Right lobe of liver (tissue), 6 donors: ENCODE measurements around the gene PLD6. TPM values are rescaled to one million over a fixed set of nuclear protein-coding genes. Genes with fewer than 3 reads are reported as not detected.

ENCODE experiments used
- ATAC-seq, 4 donors: fragments of 200-7000 bp; cut with Tn5 transposase; one replicate each; pipeline ENCODE4 v1.9.1; 2020; ENCODE audit warnings: mild to moderate bottlenecking in 4 of 4, moderate library complexity in 4 of 4
- DNase-seq, 3 donors: peaks; one replicate each; pipeline ENCODE4 v3.0.0-alpha.2; 2020
- H3K27ac ChIP-seq, 3 donors: fragments of 200-600 bp; one replicate each; pipeline ENCODE4 v1.8.0; 2022
- H3K27me3 ChIP-seq, 2 donors: fragments of 200-600 bp; one replicate each; pipeline ENCODE4 v1.8.0; 2022
- H3K36me3 ChIP-seq, 4 donors: fragments of 200-600 bp; sonication (generic) in 1 of 4; one replicate each; pipeline versions ENCODE4 v1.5.1 to v1.8.0; 2017 to 2022; ENCODE audit warnings: control low read depth in 1 of 4
- H3K4me1 ChIP-seq, 4 donors: fragments of 200-600 bp; sonication (generic) in 1 of 4; one replicate each; pipeline versions ENCODE4 v1.5.1 to v1.8.0; 2017 to 2022; ENCODE audit warnings: control low read depth in 1 of 4
- H3K4me3 ChIP-seq, 3 donors: fragments of 200-600 bp; one replicate each; pipeline ENCODE4 v1.8.0; 2022
- H3K9me3 ChIP-seq, 4 donors: fragments of 200-600 bp; sonication (generic) in 1 of 4; one replicate each; pipeline versions ENCODE4 v1.5.1 to v1.8.0; 2017 to 2022; ENCODE audit warnings: control low read depth in 1 of 4
- CTCF ChIP-seq, 4 donors: fragments of 200-600 bp in 3 of 4; fragments of 450-650 bp in 1 of 4; IDR thresholded peaks; one replicate each; pipeline versions ENCODE4 v1.5.1 to v1.8.0; 2016 to 2022; ENCODE audit warnings: antibody characterized with exemption in 4 of 4, mild to moderate bottlenecking in 2 of 4
- POLR2A ChIP-seq: fragments of 450-650 bp; IDR thresholded peaks from one replicate; pipeline ENCODE4 v1.6.1; 2017; ENCODE audit warnings: antibody characterized with exemption, mild to moderate bottlenecking
- WGBS: methylation state at CpG from one replicate; pipeline ENCODE4 v1.1.6; 2018; ENCODE audit warnings: low coverage, low lambda C conversion rate; ENCODE audit not compliant: insufficient coverage; ENCODE audit errors: missing lambda C conversion rate; 5-methylcytosine and 5-hydroxymethylcytosine counted together
- intact Hi-C, 2 donors: fragments of 100-400 bp; cut with DNase I; formaldehyde crosslinking; loops; one replicate each; pipeline versions ENCODE4 v1.11.2 to v1.14.1; 2022
- total RNA-seq, 6 experiments: library from RNA; depleted of rRNA in 2 of 6; stranded (reverse); fragments of >200 nt in 2 of 6; fragmentation: NEBNext Ultra II Directional in 3 of 6; extraction: Animal tissue kit (Norgen Biotek cat#: 25700) in 3 of 6; gene quantifications; one replicate each; pipeline versions ENCODE4 v1.1.0 to v1.2.4, GENCODE V29; 2016 to 2023
- donor health status: DM: no; HTN: yes; CAD: no.
- donor health status: DM: no; HTN: no; CAD: no.
- donor health status: DM: no; HTN: no; CAD: no.
- donor health status: DM: no; HTN: yes; CAD: no.
- donor health status: DM: no; HTN: yes; CAD: no.

PLD6 gene
- total RNA-seq, 6 experiments from 2014 or later, result 0.68 to 3.6 (median 2.8) TPM

GRCh38 chr17:17231621-17232302, 25.6 kb upstream of the PLD6 start:
- Histone ChIP-seq H3K27ac (no peak overlapping the region), H3K4me1 (peaks cover 0 to 66% (median 28%) of the 10 kb centered on the region in 4 donors), H3K9me3 (no peaks in the 10 kb centered on the region), H3K4me3 (no peak overlapping the region), H3K36me3 (peaks cover 0 to 39% (median 19%) of the 10 kb centered on the region in 4 donors), H3K27me3 (no peaks in the 10 kb centered on the region)
- ATAC-seq, result peak in 3 of 4 donors; percentile 5 to 36 (median 20)
- no peak for TF ChIP-seq CTCF (IDR thresholded peaks at IDR 0.05)
- intact Hi-C loops, result no loop called here
- DNase-seq, result no peak
- 71% methylated on average over 6 of the region's 16 CpGs for WGBS

- ATAC-seq (no peak), DNase-seq (no peak)
- 83% methylated on average over 19 of the region's 26 CpGs for WGBS
- Histone ChIP-seq H3K36me3 (peaks cover 0 to 60% (median 35%) of the 10 kb centered on the region in 4 donors), H3K27ac (peak overlapping the region in 1 of 3 donors; percentile 67), H3K4me3 (no peak overlapping the region), H3K27me3 (no peaks in the 10 kb centered on the region), H3K9me3 (no peaks in the 10 kb centered on the region), H3K4me1 (peaks cover 0 to 52% (median 22%) of the 10 kb centered on the region in 4 donors)
- intact Hi-C loops, result no loop called here
- no peak for TF ChIP-seq CTCF (IDR thresholded peaks at IDR 0.05)
- TF ChIP-seq POLR2A, result no peak
Measured at GRCh38 chr17:17229416-17230384, 23.6 kb upstream of the PLD6 start.

GRCh38 chr17:17228521-17229279, 22.6 kb upstream of the PLD6 start:
- Histone ChIP-seq H3K27ac (peak overlapping the region in 2 of 3 donors; percentile 40 to 67), H3K4me3 (no peak overlapping the region), H3K36me3 (peaks cover 0 to 69% (median 45%) of the 10 kb centered on the region in 4 donors), H3K9me3 (no peaks in the 10 kb centered on the region), H3K27me3 (no peaks in the 10 kb centered on the region), H3K4me1 (peaks cover 0 to 42% (median 22%) of the 10 kb centered on the region in 4 donors)
- 61% methylated on average over 6 of the region's 17 CpGs for WGBS
- DNase-seq (peak in 2 of 3 donors; percentile 70 to 84), ATAC-seq (peak; percentile 35 to 52 (median 42))
- intact Hi-C loops, result no loop called here
- TF ChIP-seq POLR2A (no peak), CTCF (IDR thresholded peaks at IDR 0.05) (no peak)
